ENCODE results near the gene KNG1.

Gene KNG1

GRCh38 chr3:186717039-186717457 lies at the start of gene KNG1:
Gene KNG1 (plus strand): TSS chr3:186717359. CDS start chr3:186717543, 184 bp downstream.
- CTCF ChIA-PET, result no interaction called here
- TF ChIP-seq L3MBTL2 (conservative IDR thresholded peaks at IDR 0.05) (no peak), BHLHE40 (IDR thresholded peaks at IDR 0.05; ENCODE audit: borderline replicate concordance) (no peak), FOXM1 (IDR thresholded peaks at IDR 0.05; ENCODE audit: borderline replicate concordance) (no peak), SUZ12 (IDR thresholded peaks at IDR 0.05) (no peak), ELF4 (IDR thresholded peaks at IDR 0.05) (no peak), PKNOX1 (IDR thresholded peaks at IDR 0.05) (no peak), NFRKB (IDR thresholded peaks at IDR 0.05) (no peak), CTBP1 (IDR thresholded peaks at IDR 0.05; ENCODE audit: borderline replicate concordance) (no peak), ZNF384 (IDR thresholded peaks at IDR 0.05) (no peak), SP1 (IDR thresholded peaks at IDR 0.05) (no peak), ARNT (IDR thresholded peaks at IDR 0.05) (no peak), LEF1 (IDR thresholded peaks at IDR 0.05; ENCODE audit: borderline replicate concordance) (no peak), TARDBP (IDR thresholded peaks at IDR 0.05) (no peak), HDGF (IDR thresholded peaks at IDR 0.05; ENCODE audit: borderline replicate concordance) (no peak), FOXK2 (IDR thresholded peaks at IDR 0.05) (no peak), FOXA1 (IDR thresholded peaks at IDR 0.05) (no peak)
- POLR2A ChIA-PET, result no interaction called here
- no peak for DNase-seq (ENCODE audit: extremely low spot score)

GRCh38 chr3:186668426-186668825 lies 48.7 kb upstream of the KNG1 start:
- TF ChIP-seq NFRKB (IDR thresholded peaks at IDR 0.05), result no peak
- TF ChIP-seq TARDBP (IDR thresholded peaks at IDR 0.05), result no peak
- no peak for TF ChIP-seq LEF1 (IDR thresholded peaks at IDR 0.05; ENCODE audit: borderline replicate concordance)
- no peak for TF ChIP-seq L3MBTL2 (conservative IDR thresholded peaks at IDR 0.05)
- no peak for TF ChIP-seq HDGF (IDR thresholded peaks at IDR 0.05; ENCODE audit: borderline replicate concordance)
- TF ChIP-seq ELF4 (IDR thresholded peaks at IDR 0.05), result no peak
- no peak for TF ChIP-seq FOXA1 (IDR thresholded peaks at IDR 0.05)
- TF ChIP-seq ARNT (IDR thresholded peaks at IDR 0.05), result no peak
- TF ChIP-seq SP1 (IDR thresholded peaks at IDR 0.05), result no peak
- ChIA-PET POLR2A (no interaction called here), CTCF (no interaction called here)
- no peak for DNase-seq (ENCODE audit: extremely low spot score)

GRCh38 chr3:186669378-186670084 lies 47.6 kb upstream of the KNG1 start:
- ChIA-PET CTCF (no interaction called here), POLR2A (no interaction called here)

GRCh38 chr3:186670155-186670554 lies 47.0 kb upstream of the KNG1 start:
- TF ChIP-seq PKNOX1 (IDR thresholded peaks at IDR 0.05) (no peak), FOXK2 (IDR thresholded peaks at IDR 0.05) (no peak), BHLHE40 (IDR thresholded peaks at IDR 0.05; ENCODE audit: borderline replicate concordance) (no peak), SUZ12 (IDR thresholded peaks at IDR 0.05) (no peak)
- DNase-seq (ENCODE audit: extremely low spot score), result no peak
- ChIA-PET CTCF (no interaction called here), POLR2A (no interaction called here)

More at GRCh38 chr3:186669378-186670084, 47.6 kb upstream of the KNG1 start:
- TF ChIP-seq L3MBTL2 (conservative IDR thresholded peaks at IDR 0.05) (no peak), SP1 (IDR thresholded peaks at IDR 0.05) (no peak), BHLHE40 (IDR thresholded peaks at IDR 0.05; ENCODE audit: borderline replicate concordance) (no peak), TARDBP (IDR thresholded peaks at IDR 0.05) (no peak), HDGF (IDR thresholded peaks at IDR 0.05; ENCODE audit: borderline replicate concordance) (no peak), FOXA1 (IDR thresholded peaks at IDR 0.05) (no peak), FOXK2 (IDR thresholded peaks at IDR 0.05) (no peak), SUZ12 (IDR thresholded peaks at IDR 0.05) (no peak), ELF4 (IDR thresholded peaks at IDR 0.05) (no peak), ZNF384 (IDR thresholded peaks at IDR 0.05) (no peak), CTBP1 (IDR thresholded peaks at IDR 0.05; ENCODE audit: borderline replicate concordance) (no peak), ARNT (IDR thresholded peaks at IDR 0.05) (no peak), NFRKB (IDR thresholded peaks at IDR 0.05) (no peak), PKNOX1 (IDR thresholded peaks at IDR 0.05) (no peak), LEF1 (IDR thresholded peaks at IDR 0.05; ENCODE audit: borderline replicate concordance) (no peak), FOXM1 (IDR thresholded peaks at IDR 0.05; ENCODE audit: borderline replicate concordance) (no peak)
- no peak for DNase-seq (ENCODE audit: extremely low spot score)

- ChIA-PET POLR2A (no interaction called here), CTCF (no interaction called here)
- no peak for DNase-seq (ENCODE audit: extremely low spot score)
- TF ChIP-seq NFRKB (IDR thresholded peaks at IDR 0.05) (no peak), ZNF384 (IDR thresholded peaks at IDR 0.05) (no peak), BHLHE40 (IDR thresholded peaks at IDR 0.05; ENCODE audit: borderline replicate concordance) (no peak), SP1 (IDR thresholded peaks at IDR 0.05) (no peak), CTBP1 (IDR thresholded peaks at IDR 0.05; ENCODE audit: borderline replicate concordance) (no peak), HDGF (IDR thresholded peaks at IDR 0.05; ENCODE audit: borderline replicate concordance) (no peak), PKNOX1 (IDR thresholded peaks at IDR 0.05) (no peak), FOXA1 (IDR thresholded peaks at IDR 0.05) (no peak), TARDBP (IDR thresholded peaks at IDR 0.05) (no peak), FOXM1 (IDR thresholded peaks at IDR 0.05; ENCODE audit: borderline replicate concordance) (no peak)
Observed at GRCh38 chr3:186671051-186671450, 46.1 kb upstream of the KNG1 start.

GRCh38 chr3:186678604-186679003 lies 38.6 kb upstream of the KNG1 start:
- ChIA-PET POLR2A (no interaction called here), CTCF (no interaction called here)
- DNase-seq (ENCODE audit: extremely low spot score), result no peak
- no peak for TF ChIP-seq BHLHE40 (IDR thresholded peaks at IDR 0.05; ENCODE audit: borderline replicate concordance)
- no peak for TF ChIP-seq NFRKB (IDR thresholded peaks at IDR 0.05)
- TF ChIP-seq L3MBTL2 (conservative IDR thresholded peaks at IDR 0.05), result no peak
- TF ChIP-seq FOXA1 (IDR thresholded peaks at IDR 0.05), result no peak
- TF ChIP-seq HDGF (IDR thresholded peaks at IDR 0.05; ENCODE audit: borderline replicate concordance), result no peak
- no peak for TF ChIP-seq CTBP1 (IDR thresholded peaks at IDR 0.05; ENCODE audit: borderline replicate concordance)
- no peak for TF ChIP-seq SUZ12 (IDR thresholded peaks at IDR 0.05)
- TF ChIP-seq ARNT (IDR thresholded peaks at IDR 0.05), result no peak
- TF ChIP-seq ELF4 (IDR thresholded peaks at IDR 0.05), result no peak
- no peak for TF ChIP-seq ZNF384 (IDR thresholded peaks at IDR 0.05)
- TF ChIP-seq PKNOX1 (IDR thresholded peaks at IDR 0.05), result no peak
- TF ChIP-seq FOXK2 (IDR thresholded peaks at IDR 0.05), result no peak
- no peak for TF ChIP-seq SP1 (IDR thresholded peaks at IDR 0.05)
